T-helper 17 cell (primary cell): ENCODE data around the gene CD46. TPM values are rescaled to one million over a fixed set of nuclear protein-coding genes. Genes with fewer than 3 reads are reported as not detected.
"Not testable (repeated sequence)": the region's sequence is repeated elsewhere in the genome, so short reads cannot be mapped to it uniquely, and the experiment has no call there.

ENCODE experiments used
- ATAC-seq: fragments of 150-1000 bp; cut with Tn5 transposase; 2 replicates; pipeline ENCODE4 v1.10.0; 2021; ENCODE audit warnings: mild to moderate bottlenecking, moderate library complexity
- DNase-seq, 3 donors: peaks; one replicate each; pipeline versions ENCODE4 v3.0.0 to v3.0.0-alpha.2; 2020 to 2021
- H3K9me3 ChIP-seq: one replicate; pipeline ENCODE4 v1.7.0; 2013; ENCODE audit warnings: low read length, mild to moderate bottlenecking; ENCODE audit not compliant: control insufficient read depth, poor library complexity, severe bottlenecking
- H3K27ac Mint-ChIP-seq: one replicate; pipeline ENCODE4 v1.8.0; 2022; ENCODE audit warnings: mild to moderate bottlenecking, moderate library complexity, mixed read lengths
- H3K27me3 Mint-ChIP-seq: one replicate; pipeline ENCODE4 v1.8.0; 2022; ENCODE audit warnings: mixed read lengths
- H3K36me3 Mint-ChIP-seq: one replicate; pipeline ENCODE4 v1.8.0; 2022; ENCODE audit warnings: low read depth, mixed read lengths
- H3K4me1 Mint-ChIP-seq: one replicate; pipeline ENCODE4 v1.8.0; 2022; ENCODE audit warnings: mild to moderate bottlenecking, mixed read lengths
- H3K4me3 Mint-ChIP-seq: one replicate; pipeline ENCODE4 v1.8.0; 2022; ENCODE audit warnings: mild to moderate bottlenecking, moderate library complexity, mixed read lengths
- total RNA-seq, 4 donors: library from RNA in 2 of 4; stranded (reverse) in 2 of 4; gene quantifications; one replicate each; pipeline ENCODE4 v1.2.3 and lab custom pipeline; 2022 to 2026

CD46 gene
- total RNA-seq, 2 donors from 2014 or later: 114 to 133 TPM

- no peaks in the 10 kb centered on the region for H3K9me3 ChIP-seq
- ATAC-seq: no peak
- H3K27ac Mint-ChIP-seq: peak overlapping the region; percentile 92
- H3K4me1 Mint-ChIP-seq: peaks cover 56% of the 10 kb centered on the region
- peak overlapping the region; percentile 53 for H3K4me3 Mint-ChIP-seq
- H3K27me3 Mint-ChIP-seq: no peaks in the 10 kb centered on the region
- no peak for DNase-seq
- H3K36me3 Mint-ChIP-seq: peaks cover 7% of the 10 kb centered on the region
Measured at GRCh38 chr1:207755846-207756693, 4.2 kb downstream of the CD46 start.

- H3K36me3 Mint-ChIP-seq: peaks cover 11% of the 10 kb centered on the region
- no peaks in the 10 kb centered on the region for H3K9me3 ChIP-seq
- no peak for DNase-seq
- H3K4me1 Mint-ChIP-seq: peaks cover 16% of the 10 kb centered on the region
- H3K27me3 Mint-ChIP-seq: no peaks in the 10 kb centered on the region
- H3K27ac Mint-ChIP-seq: peak overlapping the region; percentile 49
- H3K4me3 Mint-ChIP-seq: no peak overlapping the region
- no peak for ATAC-seq
Measured at GRCh38 chr1:207762622-207763021, 10.8 kb downstream of the CD46 start.

GRCh38 chr1:207763091-207763490 is 11.2 kb downstream of the CD46 start:
- Mint-ChIP-seq H3K27ac (peak overlapping the region; percentile 49), H3K36me3 (peaks cover 11% of the 10 kb centered on the region), H3K4me1 (peaks cover 14% of the 10 kb centered on the region), H3K4me3 (no peak overlapping the region), H3K27me3 (no peaks in the 10 kb centered on the region)
- ATAC-seq: no peak
- DNase-seq: no peak
- H3K9me3 ChIP-seq: no peaks in the 10 kb centered on the region

DNA sequence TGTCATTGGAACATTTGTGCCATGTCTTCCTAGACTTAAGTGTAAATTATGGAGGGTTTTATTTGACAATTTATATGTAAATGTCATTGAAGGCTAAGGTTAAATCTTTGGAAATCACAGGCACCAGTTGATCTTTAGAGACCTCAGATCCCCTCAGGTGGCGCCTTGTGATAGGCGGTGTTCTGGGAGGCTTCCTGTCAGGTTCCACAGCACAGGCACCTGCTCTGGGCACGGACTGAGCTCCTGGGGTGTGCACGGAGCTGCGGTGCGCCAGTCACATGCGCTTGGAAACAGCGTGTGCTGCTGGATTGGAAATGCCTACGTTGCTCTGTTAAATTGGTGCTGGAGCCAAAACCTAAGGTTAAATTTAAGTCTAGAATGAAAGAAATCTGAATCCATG is 12.1 kb downstream of the CD46 start:
- H3K27ac Mint-ChIP-seq: no peak overlapping the region
- H3K4me3 Mint-ChIP-seq: no peak overlapping the region
- ATAC-seq (no peak), DNase-seq (no peak)
- no peaks in the 10 kb centered on the region for H3K27me3 Mint-ChIP-seq
- peaks cover 11% of the 10 kb centered on the region for H3K36me3 Mint-ChIP-seq
- H3K9me3 ChIP-seq: no peaks in the 10 kb centered on the region
- H3K4me1 Mint-ChIP-seq: peaks cover 12% of the 10 kb centered on the region

- Mint-ChIP-seq H3K4me1 (peaks cover 9% of the 10 kb centered on the region), H3K36me3 (peaks cover 11% of the 10 kb centered on the region), H3K27ac (peak overlapping the region; percentile 70), H3K27me3 (no peaks in the 10 kb centered on the region), H3K4me3 (no peak overlapping the region)
- ATAC-seq: no peak
- H3K9me3 ChIP-seq: no peaks in the 10 kb centered on the region
- no peak for DNase-seq
Measured at GRCh38 chr1:207766569-207766968, 14.7 kb downstream of the CD46 start.

DNA sequence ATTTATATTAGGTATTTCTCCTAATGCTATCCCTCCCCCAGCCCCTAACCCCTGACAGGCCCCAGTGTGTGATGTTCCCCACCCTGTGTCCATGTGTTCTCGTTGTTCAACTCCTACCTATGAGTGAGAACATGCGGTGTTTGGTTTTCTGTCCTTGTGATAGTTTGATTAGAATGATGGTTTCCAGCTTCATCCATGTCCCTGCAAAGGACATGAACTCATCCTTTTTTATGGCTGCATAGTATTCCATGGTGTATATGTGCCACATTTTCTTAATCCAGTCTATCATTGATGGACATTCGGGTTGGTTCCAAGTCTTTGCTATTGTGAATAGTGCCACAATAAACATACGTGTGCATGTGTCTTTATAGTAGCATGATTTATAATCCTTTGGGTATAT is 18.7 kb downstream of the CD46 start:
- H3K27me3 Mint-ChIP-seq, H3K9me3 ChIP-seq, H3K36me3 Mint-ChIP-seq, H3K4me3 Mint-ChIP-seq, H3K4me1 Mint-ChIP-seq, ATAC-seq, H3K27ac Mint-ChIP-seq, DNase-seq: not testable (repeated sequence)

GRCh38 chr1:207776045-207776444 is 24.2 kb downstream of the CD46 start:
- H3K27me3 Mint-ChIP-seq, H3K27ac Mint-ChIP-seq, ATAC-seq, H3K9me3 ChIP-seq, H3K4me3 Mint-ChIP-seq, DNase-seq, H3K36me3 Mint-ChIP-seq: not testable (repeated sequence)
- H3K4me1 Mint-ChIP-seq: peaks cover 11% of the 10 kb centered on the region

- Mint-ChIP-seq H3K4me3 (peak overlapping the region; percentile 31), H3K4me1 (peaks cover 16% of the 10 kb centered on the region)
- not testable (repeated sequence) for H3K27ac Mint-ChIP-seq, H3K27me3 Mint-ChIP-seq, H3K9me3 ChIP-seq, ATAC-seq, DNase-seq, H3K36me3 Mint-ChIP-seq
Measured at GRCh38 chr1:207777412-207777811, 25.6 kb downstream of the CD46 start.

- H3K4me1 Mint-ChIP-seq: peaks cover 16% of the 10 kb centered on the region
- H3K9me3 ChIP-seq: no peaks in the 10 kb centered on the region
- DNase-seq (no peak), ATAC-seq (no peak)
- H3K4me3 Mint-ChIP-seq: no peak overlapping the region
- H3K27ac Mint-ChIP-seq: no peak overlapping the region
- peaks cover 2% of the 10 kb centered on the region for H3K36me3 Mint-ChIP-seq
- no peaks in the 10 kb centered on the region for H3K27me3 Mint-ChIP-seq
Measured at GRCh38 chr1:207779008-207779407, 27.2 kb downstream of the CD46 start.

DNA sequence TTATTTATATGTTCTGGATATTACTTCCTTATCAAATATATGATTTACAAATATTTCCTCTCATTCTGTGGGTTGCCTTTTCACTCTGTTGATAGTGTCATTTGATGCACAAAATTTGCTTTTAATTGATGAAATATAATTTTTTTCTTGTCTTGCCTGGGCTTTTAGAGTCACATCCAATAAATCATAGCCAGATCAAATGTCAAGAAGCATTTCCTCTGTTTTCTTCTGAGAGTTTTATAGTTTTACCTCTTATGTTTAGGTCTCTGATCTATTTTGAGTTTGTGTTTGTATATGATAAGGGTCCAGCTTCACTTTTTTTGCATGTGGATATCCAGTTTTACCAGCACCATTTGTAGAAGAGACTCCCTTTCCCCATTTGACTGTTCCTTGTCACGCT is 29.5 kb downstream of the CD46 start:
- H3K36me3 Mint-ChIP-seq: peaks cover 2% of the 10 kb centered on the region
- H3K27ac Mint-ChIP-seq: no peak overlapping the region
- H3K4me3 Mint-ChIP-seq: no peak overlapping the region
- no peaks in the 10 kb centered on the region for H3K27me3 Mint-ChIP-seq
- H3K4me1 Mint-ChIP-seq: peaks cover 14% of the 10 kb centered on the region
- no peaks in the 10 kb centered on the region for H3K9me3 ChIP-seq
- ATAC-seq (no peak), DNase-seq (no peak)

DNA sequence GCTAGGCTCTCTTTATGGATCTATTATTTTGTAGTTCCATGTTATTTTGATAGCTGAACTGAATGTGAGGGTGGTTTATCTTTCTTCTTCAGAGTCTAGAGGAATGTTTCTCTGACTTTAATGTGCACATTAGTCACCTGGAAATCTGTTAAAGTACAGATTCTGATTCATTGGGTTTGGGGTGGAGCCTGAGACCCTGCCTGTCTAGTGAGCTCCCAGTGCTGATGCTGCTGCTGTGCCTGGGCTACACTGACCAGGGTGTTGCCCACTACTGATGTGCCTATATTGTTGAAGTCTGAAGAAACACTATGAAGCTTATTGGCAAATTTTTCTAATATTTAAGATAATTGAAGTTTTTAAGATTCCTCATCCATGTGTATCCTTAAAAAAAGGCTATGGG is 35.9 kb downstream of the CD46 start:
- Mint-ChIP-seq H3K27ac (peak overlapping the region; percentile 43), H3K27me3 (no peaks in the 10 kb centered on the region), H3K36me3 (no peaks in the 10 kb centered on the region), H3K4me1 (no peaks in the 10 kb centered on the region), H3K4me3 (no peak overlapping the region)
- H3K9me3 ChIP-seq: no peaks in the 10 kb centered on the region
- ATAC-seq: no peak
- DNase-seq: no peak

DNA sequence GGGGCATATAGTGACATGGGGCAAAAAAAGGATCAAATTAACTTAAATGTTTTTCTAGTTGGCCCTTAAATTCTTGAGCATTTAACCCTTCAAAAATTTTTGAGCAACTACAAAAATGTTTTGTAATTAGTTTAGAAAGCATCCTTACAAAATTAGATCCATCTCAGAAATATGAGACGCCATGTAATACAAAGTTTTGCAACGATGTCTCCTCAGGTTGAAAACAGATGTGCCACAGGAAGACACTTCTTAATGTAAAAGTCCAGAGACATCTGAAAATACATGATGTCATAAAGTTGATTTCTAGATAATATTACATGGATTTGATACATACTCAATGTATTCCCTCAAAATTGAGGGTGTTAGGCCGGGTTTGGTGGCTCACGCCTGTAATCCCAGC is 37.5 kb downstream of the CD46 start:
- Mint-ChIP-seq H3K27me3 (no peaks in the 10 kb centered on the region), H3K36me3 (no peaks in the 10 kb centered on the region), H3K4me3 (no peak overlapping the region)

DNA sequence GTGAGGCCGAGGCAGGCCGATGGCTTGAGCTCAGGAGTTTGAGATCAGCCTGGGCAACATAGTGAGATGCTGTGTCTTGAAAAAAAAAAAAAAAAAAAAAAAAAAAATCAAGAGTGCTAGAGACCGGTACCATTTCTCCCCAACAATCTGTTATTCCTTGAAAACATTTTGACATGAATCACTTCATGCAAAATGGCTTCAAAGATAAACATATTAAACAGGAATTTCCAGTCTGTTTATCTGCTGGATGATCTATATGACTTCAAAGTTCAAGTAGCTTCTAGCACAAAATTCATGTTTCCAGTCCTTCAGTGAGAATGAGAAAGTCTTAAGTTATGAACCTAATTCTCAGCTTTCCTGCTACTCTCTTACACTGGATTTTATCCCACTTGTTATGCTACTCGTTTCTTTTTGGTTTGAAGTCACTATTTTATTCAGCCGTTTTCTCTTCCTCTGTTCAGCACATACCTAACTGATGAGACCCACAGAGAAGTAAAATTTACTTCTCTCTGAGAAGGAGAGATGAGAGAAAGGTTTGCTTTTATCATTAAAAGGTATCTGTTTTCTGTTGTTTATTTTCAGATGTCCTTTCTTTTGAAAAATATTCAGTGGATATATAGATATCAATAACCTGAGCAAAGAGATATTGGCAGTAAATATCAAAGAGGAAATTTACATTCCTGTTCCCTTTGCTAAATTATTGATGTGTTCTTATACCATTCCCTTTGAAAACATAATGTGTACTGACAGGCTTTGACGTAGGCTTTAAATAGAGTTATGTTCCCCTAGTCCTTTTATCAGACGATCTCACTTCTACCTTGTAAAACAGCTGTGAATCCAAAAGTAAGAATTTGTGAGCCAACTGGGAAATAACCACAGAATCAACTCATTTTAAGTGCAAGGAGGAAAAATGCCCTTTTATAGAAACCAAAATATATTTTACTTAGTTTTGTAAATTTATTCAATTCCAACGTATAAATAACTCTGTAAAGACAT is 38.2 kb downstream of the CD46 start:
- no peaks in the 10 kb centered on the region for H3K36me3 Mint-ChIP-seq
- ATAC-seq: no peak
- DNase-seq: no peak
- no peaks in the 10 kb centered on the region for H3K9me3 ChIP-seq
- H3K4me3 Mint-ChIP-seq: no peak overlapping the region
- H3K27me3 Mint-ChIP-seq: no peaks in the 10 kb centered on the region
- peaks cover 2% of the 10 kb centered on the region for H3K4me1 Mint-ChIP-seq
- no peak overlapping the region for H3K27ac Mint-ChIP-seq

More for the DNA sequence above, 37.5 kb downstream of the CD46 start:
- Mint-ChIP-seq H3K27ac (no peak overlapping the region), H3K4me1 (peaks cover 2% of the 10 kb centered on the region)
- ATAC-seq (no peak), DNase-seq (no peak)
- no peaks in the 10 kb centered on the region for H3K9me3 ChIP-seq
